A673 (cell line): ENCODE measurements around the gene MYO7B.
"Not testable (repeated sequence)": the region's sequence is repeated elsewhere in the genome, so short reads cannot be mapped to it uniquely, and the experiment has no call there.

ENCODE experiments used
- CTCF ChIP-seq: fragments of 300-800, 200-600 bp; sonication (generic); conservative IDR thresholded peaks from 2 replicates; pipeline ENCODE4 v1.5.1; 2017; ENCODE audit warnings: low read depth, mild to moderate bottlenecking, antibody characterized with exemption, low read length, moderate library complexity, mixed read lengths
- EZH2 ChIP-seq: fragments of 200-600 bp; sonication (generic); IDR thresholded peaks from 2 replicates; pipeline ENCODE4 v1.6.1; 2017; ENCODE audit warnings: borderline replicate concordance, low read depth, mild to moderate bottlenecking, mixed read lengths, antibody characterized with exemption, low read length; ENCODE audit not compliant: poor library complexity, severe bottlenecking

- not testable (repeated sequence) for TF ChIP-seq CTCF, EZH2
Observed at GRCh38 chr2:127572352-127572751, 36.9 kb downstream of the MYO7B start.
